Gastrocnemius medialis (tissue), 4 donors: ENCODE results near the gene TERT. TPM values are rescaled to one million over a fixed set of nuclear protein-coding genes. Genes with fewer than 3 reads are reported as not detected.

ENCODE experiments used
- ATAC-seq, 2 donors: fragments of 150-250 bp; one replicate each; pipeline ENCODE4 v1.9.1; 2016
- DNase-seq, 2 donors: peaks; one replicate each; pipeline ENCODE4 v3.0.0-alpha.2; 2019
- H3K27ac ChIP-seq, 4 donors: fragments of 200-600 bp; sonication (generic); 1 replicate in 1 of 4; 2 replicates in 3 of 4; pipeline ENCODE4 v1.5.1; 2016 to 2018; ENCODE audit warnings: mild to moderate bottlenecking in 2 of 4, moderate library complexity in 1 of 4
- H3K27me3 ChIP-seq, 3 donors: fragments of 200-600 bp; sonication (generic) in 2 of 3; 1 replicate in 1 of 3; 2 replicates in 2 of 3; pipeline versions ENCODE4 v1.5.1 to v1.6.0; 2016 to 2019; ENCODE audit warnings: mild to moderate bottlenecking in 1 of 3, moderate library complexity in 1 of 3
- H3K36me3 ChIP-seq, 2 donors: fragments of 200-600 bp; sonication (generic) in 1 of 2; one replicate each; pipeline ENCODE4 v1.5.1; 2017 to 2018
- H3K4me1 ChIP-seq, 2 donors: fragments of 200-600 bp; sonication (generic) in 1 of 2; one replicate each; pipeline ENCODE4 v1.5.1; 2016 to 2017; ENCODE audit warnings: mild to moderate bottlenecking in 2 of 2
- H3K4me3 ChIP-seq, 4 donors: fragments of 200-600 bp; sonication (generic) in 3 of 4; 1 replicate in 1 of 4; 2 replicates in 3 of 4; pipeline ENCODE4 v1.5.1; 2016 to 2019; ENCODE audit warnings: mild to moderate bottlenecking in 2 of 4
- H3K9me3 ChIP-seq, 3 donors: fragments of 200-600 bp; sonication (generic) in 2 of 3; 1 replicate in 1 of 3; 2 replicates in 2 of 3; pipeline ENCODE4 v1.5.1; 2016 to 2019
- POLR2A ChIP-seq, 2 donors: fragments of 450-650 bp; IDR thresholded peaks; one replicate each; pipeline ENCODE4 v1.6.1; 2017; ENCODE audit warnings: antibody characterized with exemption in 2 of 2, mild to moderate bottlenecking in 2 of 2, moderate library complexity in 2 of 2
- in situ Hi-C, 4 donors: fragments of 200-750 bp; cut with MboI; loops; one replicate each; pipeline versions ENCODE4 v1.15.0 to v1.8.0; 2017; ENCODE audit warnings: low sequenced_read_pairs in 4 of 4
- intact Hi-C: fragments of 100-400 bp; cut with DNase I; formaldehyde crosslinking; loops from one replicate; pipeline ENCODE4 v1.15.1; 2023; ENCODE audit warnings: low total_unique reads
- total RNA-seq, 4 donors: library from RNA; depleted of rRNA; stranded (reverse); fragments of >200 nt; gene quantifications; one replicate each; pipeline versions ENCODE4 v1.1.0 to v1.2.3, GENCODE V29; 2016
- TF ChIP-seq, protein P1 (sequence below), 5 experiments: fragments of 450-650 bp in 3 of 5; fragments of 200-600 bp in 2 of 5; sonication (generic) in 2 of 5; IDR thresholded peaks in 4 of 5; conservative IDR thresholded peaks in 1 of 5; 1 replicate in 4 of 5; 2 replicates in 1 of 5; pipeline ENCODE4 v1.5.1; 2016 to 2019; ENCODE audit warnings: antibody characterized with exemption in 5 of 5, mild to moderate bottlenecking in 3 of 5, moderate library complexity in 3 of 5

TERT gene
- total RNA-seq, 4 donors from 2014 or later = not detected

DNA sequence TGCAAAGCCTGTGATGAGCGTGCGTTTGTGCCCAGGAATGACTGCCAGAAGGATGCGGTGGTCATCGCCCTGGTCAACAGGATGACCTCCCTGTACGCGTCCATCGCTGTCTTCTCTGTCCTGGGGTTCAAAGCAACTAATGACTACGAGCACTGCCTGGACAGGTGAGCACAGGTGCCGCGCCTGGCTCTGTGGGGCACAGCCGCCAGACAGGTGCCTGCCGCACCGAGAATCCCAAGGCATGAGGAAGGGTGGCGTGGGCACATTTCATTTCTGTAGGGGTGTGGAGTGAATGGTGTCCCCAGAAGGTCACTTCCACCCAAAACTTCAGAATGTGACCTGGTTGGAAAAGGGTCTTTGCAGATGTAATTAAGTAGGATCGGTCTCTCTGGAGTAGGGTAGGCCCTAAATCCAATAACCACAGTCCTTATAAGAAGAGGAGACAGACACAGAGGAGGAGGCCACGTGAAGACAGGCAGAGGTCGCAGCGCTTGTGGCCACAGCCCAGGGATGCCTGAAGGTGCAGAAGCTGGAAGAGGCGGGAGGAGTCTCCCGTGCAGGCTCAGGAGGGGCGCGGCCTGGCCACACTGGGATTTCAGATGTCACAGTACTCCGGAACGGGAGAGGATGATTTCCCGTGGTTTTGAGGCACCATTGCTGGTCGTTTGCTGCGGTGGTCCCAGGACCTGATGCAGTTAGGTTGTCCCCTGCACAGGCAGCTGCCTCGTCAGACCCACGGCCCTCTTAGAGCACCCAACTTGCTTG is 54.2 kb downstream of the TERT start:
- no peaks in the 10 kb centered on the region for H3K4me1 ChIP-seq
- ATAC-seq (no peak), DNase-seq (no peak)
- peaks cover 0 to 23% (median 12%) of the 10 kb centered on the region in 3 donors for H3K27me3 ChIP-seq
- H3K27ac ChIP-seq = no peak overlapping the region
- H3K36me3 ChIP-seq = no peaks in the 10 kb centered on the region
- intact Hi-C loops (no loop called here), in situ Hi-C loops (no loop called here)
- no peak overlapping the region for H3K4me3 ChIP-seq
- H3K9me3 ChIP-seq = no peaks in the 10 kb centered on the region
- no peak for TF ChIP-seq POLR2A (IDR thresholded peaks at IDR 0.05)
- TF ChIP-seq, protein P1, sequence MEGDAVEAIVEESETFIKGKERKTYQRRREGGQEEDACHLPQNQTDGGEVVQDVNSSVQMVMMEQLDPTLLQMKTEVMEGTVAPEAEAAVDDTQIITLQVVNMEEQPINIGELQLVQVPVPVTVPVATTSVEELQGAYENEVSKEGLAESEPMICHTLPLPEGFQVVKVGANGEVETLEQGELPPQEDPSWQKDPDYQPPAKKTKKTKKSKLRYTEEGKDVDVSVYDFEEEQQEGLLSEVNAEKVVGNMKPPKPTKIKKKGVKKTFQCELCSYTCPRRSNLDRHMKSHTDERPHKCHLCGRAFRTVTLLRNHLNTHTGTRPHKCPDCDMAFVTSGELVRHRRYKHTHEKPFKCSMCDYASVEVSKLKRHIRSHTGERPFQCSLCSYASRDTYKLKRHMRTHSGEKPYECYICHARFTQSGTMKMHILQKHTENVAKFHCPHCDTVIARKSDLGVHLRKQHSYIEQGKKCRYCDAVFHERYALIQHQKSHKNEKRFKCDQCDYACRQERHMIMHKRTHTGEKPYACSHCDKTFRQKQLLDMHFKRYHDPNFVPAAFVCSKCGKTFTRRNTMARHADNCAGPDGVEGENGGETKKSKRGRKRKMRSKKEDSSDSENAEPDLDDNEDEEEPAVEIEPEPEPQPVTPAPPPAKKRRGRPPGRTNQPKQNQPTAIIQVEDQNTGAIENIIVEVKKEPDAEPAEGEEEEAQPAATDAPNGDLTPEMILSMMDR (IDR thresholded peaks at IDR 0.05 in 4 of 5, conservative IDR thresholded peaks at IDR 0.05 in 1 of 5) = no peak

DNA sequence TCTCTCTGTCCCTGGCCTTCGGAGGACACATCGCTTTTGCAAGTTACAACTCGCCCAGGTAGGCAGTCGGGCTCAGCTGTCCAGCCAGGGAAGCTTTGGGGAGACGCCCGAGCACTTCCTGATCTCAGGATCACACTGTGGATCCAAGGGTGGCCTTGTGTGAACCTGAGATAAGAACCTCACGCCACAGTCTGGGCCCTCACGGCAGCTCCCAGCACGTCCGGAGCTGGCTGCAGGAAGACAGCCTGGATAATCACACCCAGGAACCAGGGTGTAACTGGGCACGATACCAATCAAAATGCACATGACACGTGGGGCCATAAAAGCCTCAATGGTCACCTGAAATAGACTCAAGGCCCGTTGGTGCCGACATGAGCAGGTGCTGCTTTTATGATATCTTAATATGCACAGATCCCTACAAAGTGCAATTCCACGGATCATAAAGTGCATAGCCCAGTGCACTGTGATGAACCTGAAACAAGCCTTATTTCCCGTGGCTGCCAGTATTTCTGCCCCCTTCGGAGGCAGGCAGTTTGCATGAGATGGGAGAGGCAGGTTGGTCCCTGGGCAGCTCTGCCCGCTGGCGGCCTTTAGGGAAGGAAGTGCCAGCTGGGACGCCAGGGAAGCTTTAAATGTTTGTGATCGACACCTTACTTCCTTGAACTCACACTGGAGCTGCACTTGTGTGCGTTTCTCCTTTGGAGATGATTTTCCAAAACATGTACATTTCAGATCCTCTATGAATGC is 55.2 kb downstream of the TERT start:
- Histone ChIP-seq H3K4me1 (no peaks in the 10 kb centered on the region), H3K27me3 (peaks cover 0 to 13% (median 6%) of the 10 kb centered on the region in 3 donors), H3K4me3 (no peak overlapping the region), H3K36me3 (no peaks in the 10 kb centered on the region), H3K27ac (no peak overlapping the region), H3K9me3 (no peaks in the 10 kb centered on the region)
- intact Hi-C loops (no loop called here), in situ Hi-C loops (no loop called here)
- TF ChIP-seq, protein P1 (IDR thresholded peaks at IDR 0.05 in 4 of 5, conservative IDR thresholded peaks at IDR 0.05 in 1 of 5) = no peak
- TF ChIP-seq POLR2A (IDR thresholded peaks at IDR 0.05) = no peak
- ATAC-seq = no peak
- no peak for DNase-seq

DNA sequence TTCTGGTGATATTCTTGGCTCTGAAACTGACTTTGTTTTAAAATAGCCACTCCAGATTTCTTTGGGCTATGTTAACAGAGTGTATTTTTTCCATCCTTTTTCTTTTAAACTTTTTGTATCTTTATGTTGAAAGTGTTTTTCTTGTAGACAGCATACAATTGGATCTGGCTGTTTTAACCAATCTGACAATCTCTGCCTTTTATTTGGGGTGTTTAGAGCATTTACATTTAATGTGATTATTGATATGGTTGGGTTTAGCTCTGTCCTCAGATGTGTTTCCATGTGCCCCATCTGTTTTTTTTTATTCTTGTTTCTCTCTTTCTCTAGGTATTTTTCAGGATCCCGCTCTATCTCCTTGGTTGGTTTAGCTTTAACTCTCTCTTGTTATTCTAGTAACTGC is 59.0 kb downstream of the TERT start:
- Histone ChIP-seq H3K27me3 (peaks cover 0 to 4% (median 3%) of the 10 kb centered on the region in 3 donors), H3K4me1 (no peaks in the 10 kb centered on the region), H3K36me3 (no peaks in the 10 kb centered on the region), H3K9me3 (no peaks in the 10 kb centered on the region), H3K4me3 (no peak overlapping the region), H3K27ac (no peak overlapping the region)
- in situ Hi-C loops (no loop called here), intact Hi-C loops (no loop called here)
- TF ChIP-seq, protein P1 (IDR thresholded peaks at IDR 0.05 in 4 of 5, conservative IDR thresholded peaks at IDR 0.05 in 1 of 5) = no peak
- no peak for TF ChIP-seq POLR2A (IDR thresholded peaks at IDR 0.05)
- DNase-seq (no peak), ATAC-seq (no peak)

DNA sequence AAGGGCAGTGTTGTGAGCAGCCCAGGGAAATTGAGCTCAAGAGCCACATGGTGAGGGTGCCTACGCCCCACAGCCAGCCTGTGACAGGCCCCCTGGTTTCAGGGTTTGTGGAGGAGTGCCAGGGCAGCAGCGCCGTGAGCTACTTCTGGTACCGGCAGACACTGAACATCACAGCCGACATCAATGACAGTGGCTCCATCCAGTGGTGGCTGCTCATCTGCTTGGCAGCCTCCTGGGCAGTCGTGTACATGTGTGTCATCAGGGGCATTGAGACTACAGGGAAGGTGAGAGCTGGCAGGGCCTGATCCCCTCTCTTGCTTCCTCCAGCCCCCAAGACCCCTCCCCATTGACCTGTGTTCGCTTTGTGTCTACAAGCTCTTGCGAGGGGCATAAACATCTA is 59.5 kb downstream of the TERT start:
- no peaks in the 10 kb centered on the region for H3K9me3 ChIP-seq
- H3K4me3 ChIP-seq = no peak overlapping the region
- no peaks in the 10 kb centered on the region for H3K36me3 ChIP-seq
- no peaks in the 10 kb centered on the region for H3K4me1 ChIP-seq
- no peak overlapping the region for H3K27ac ChIP-seq
- DNase-seq = no peak
- in situ Hi-C loops = no loop called here
- intact Hi-C loops = no loop called here
- peaks cover 0 to 4% (median 3%) of the 10 kb centered on the region in 3 donors for H3K27me3 ChIP-seq
- ATAC-seq = no peak
- TF ChIP-seq, protein P1 (IDR thresholded peaks at IDR 0.05 in 4 of 5, conservative IDR thresholded peaks at IDR 0.05 in 1 of 5) = no peak
- no peak for TF ChIP-seq POLR2A (IDR thresholded peaks at IDR 0.05)
